ENCODE measurements around the gene NSD2.

The NSD2 gene

GRCh38 chr4:1870578-1871443 is at the start of gene NSD2:
TSS of gene NSD2 (plus strand) at chr4:1871393. CDS start at chr4:1900655, 29,262 bp downstream.
- CTCF ChIA-PET = interaction anchor here (0.6 to 1.4 kb wide), 3 partner anchors 9 to 28 kb away, joined by 3 to 4 read pairs (median 3); no protein-coding TSS in a partner anchor

GRCh38 chr4:1821679-1822567 is 49.3 kb upstream of the NSD2 start:
- TF ChIP-seq CTCF (IDR thresholded peaks at IDR 0.05; ENCODE audit: insufficient read depth, low read length, missing control alignments) = no peak
- H3K4me3 ChIP-seq (ENCODE audit: low read depth, low read length) = no peak overlapping the region
- DNase-seq (ENCODE audit: low read depth, low spot score) = no peak
- CTCF ChIA-PET = interaction anchor here (0.7 to 5.8 kb wide), 4 partner anchors 8 to 75 kb away, joined by 3 to 67 read pairs (median 5); no protein-coding TSS in a partner anchor
- POLR2A ChIA-PET = no interaction called here

More at GRCh38 chr4:1870578-1871443, at the start of gene NSD2:
- no peak for DNase-seq (ENCODE audit: low read depth, low spot score)
- POLR2A ChIA-PET = interaction anchor here (0.7 to 1.3 kb wide), 3 partner anchors 9 to 15 kb away, joined by 3 to 6 read pairs (median 5); partner anchors contain the start of gene LETM1
- peak within 1 kb of the TSS; percentile 72 for H3K4me3 ChIP-seq (ENCODE audit: low read depth, low read length)
- TF ChIP-seq CTCF (IDR thresholded peaks at IDR 0.05; ENCODE audit: insufficient read depth, low read length, missing control alignments) = no peak

GRCh38 chr4:1822568-1823544 is 48.3 kb upstream of the NSD2 start:
- CTCF ChIA-PET = interaction anchor here (0.7 to 5.8 kb wide), 5 partner anchors 9 to 75 kb away, joined by 3 to 67 read pairs (median 4); no protein-coding TSS in a partner anchor
- TF ChIP-seq CTCF (IDR thresholded peaks at IDR 0.05; ENCODE audit: insufficient read depth, low read length, missing control alignments) = no peak

GRCh38 chr4:1823545-1823932 is 47.7 kb upstream of the NSD2 start:
- no peak overlapping the region for H3K4me3 ChIP-seq (ENCODE audit: low read depth, low read length)
- ChIA-PET POLR2A (no interaction called here), CTCF (interaction anchor here (0.7 to 1.1 kb wide), 2 partner anchors 14 to 18 kb away, joined by 3 read pairs; no protein-coding TSS in a partner anchor)
- DNase-seq (ENCODE audit: low read depth, low spot score) = no peak
- no peak for TF ChIP-seq CTCF (IDR thresholded peaks at IDR 0.05; ENCODE audit: insufficient read depth, low read length, missing control alignments)

More at GRCh38 chr4:1822568-1823544, 48.3 kb upstream of the NSD2 start:
- no peak for DNase-seq (ENCODE audit: low read depth, low spot score)
- POLR2A ChIA-PET = no interaction called here
- H3K4me3 ChIP-seq (ENCODE audit: low read depth, low read length) = no peak overlapping the region

- no peak for DNase-seq (ENCODE audit: low read depth, low spot score)
- no peak overlapping the region for H3K4me3 ChIP-seq (ENCODE audit: low read depth, low read length)
- POLR2A ChIA-PET = no interaction called here
- TF ChIP-seq CTCF (IDR thresholded peaks at IDR 0.05; ENCODE audit: insufficient read depth, low read length, missing control alignments) = no peak
- CTCF ChIA-PET = no interaction called here
Observed at GRCh38 chr4:1824746-1825145, 46.4 kb upstream of the NSD2 start.
